GM21447 (cell line): Measurements from ENCODE around the gene BBX.

Experiments
- ATAC-seq: cut with Tn5 transposase; IDR thresholded peaks from one replicate; pipeline ENCODE4 v1.9.1; 2021; ENCODE audit not compliant: unreplicated experiment

BBX gene

GRCh38 chr3:107794664-107795443 is 272.1 kb downstream of the BBX start:
- no peak for ATAC-seq

GRCh38 chr3:107795514-107796094 is 272.8 kb downstream of the BBX start:
- no peak for ATAC-seq

GRCh38 chr3:107796791-107797190 is 274.0 kb downstream of the BBX start:
- no peak for ATAC-seq

GRCh38 chr3:107797586-107797985 is 274.8 kb downstream of the BBX start:
- ATAC-seq: no peak

- ATAC-seq: no peak
These were observed 275.6 kb downstream of the BBX start for GRCh38 chr3:107798381-107798780.

GRCh38 chr3:107800710-107801109 is 277.9 kb downstream of the BBX start:
- no peak for ATAC-seq

- ATAC-seq: no peak
These were observed 280.4 kb downstream of the BBX start for GRCh38 chr3:107803170-107803569.

GRCh38 chr3:107806021-107806420 is 283.3 kb downstream of the BBX start:
- no peak for ATAC-seq

- no peak for ATAC-seq
These were observed 283.8 kb downstream of the BBX start for GRCh38 chr3:107806536-107806935.

- peak; percentile 65 for ATAC-seq
These were observed 287.7 kb downstream of the BBX start for GRCh38 chr3:107810171-107811071.

- no peak for ATAC-seq
These were observed 290.3 kb downstream of the BBX start for GRCh38 chr3:107813026-107813425.

GRCh38 chr3:107816107-107816506 is 293.3 kb downstream of the BBX start:
- ATAC-seq: no peak

GRCh38 chr3:107817076-107817475 is 294.3 kb downstream of the BBX start:
- no peak for ATAC-seq

GRCh38 chr3:107818025-107818424 is 295.3 kb downstream of the BBX start:
- ATAC-seq: no peak

- no peak for ATAC-seq
These were observed 296.9 kb downstream of the BBX start for GRCh38 chr3:107819656-107820055.

GRCh38 chr3:107822308-107822707 is 299.5 kb downstream of the BBX start:
- ATAC-seq: no peak

- ATAC-seq: no peak
These were observed 302.1 kb downstream of the BBX start for GRCh38 chr3:107824822-107825371.

GRCh38 chr3:107825556-107825955 is 302.8 kb downstream of the BBX start:
- ATAC-seq: no peak

GRCh38 chr3:107826727-107827126 is 304.0 kb downstream of the BBX start:
- no peak for ATAC-seq

GRCh38 chr3:107829185-107829584 is 306.4 kb downstream of the BBX start:
- no peak for ATAC-seq

- ATAC-seq: no peak
These were observed 308.8 kb downstream of the BBX start for GRCh38 chr3:107831590-107831989.
